Measurements from ENCODE around the gene CAMTA1.

The CAMTA1 gene

GRCh38 chr1:7732331-7732730 is 947.1 kb downstream of the CAMTA1 start:
- TF ChIP-seq, protein P1, sequence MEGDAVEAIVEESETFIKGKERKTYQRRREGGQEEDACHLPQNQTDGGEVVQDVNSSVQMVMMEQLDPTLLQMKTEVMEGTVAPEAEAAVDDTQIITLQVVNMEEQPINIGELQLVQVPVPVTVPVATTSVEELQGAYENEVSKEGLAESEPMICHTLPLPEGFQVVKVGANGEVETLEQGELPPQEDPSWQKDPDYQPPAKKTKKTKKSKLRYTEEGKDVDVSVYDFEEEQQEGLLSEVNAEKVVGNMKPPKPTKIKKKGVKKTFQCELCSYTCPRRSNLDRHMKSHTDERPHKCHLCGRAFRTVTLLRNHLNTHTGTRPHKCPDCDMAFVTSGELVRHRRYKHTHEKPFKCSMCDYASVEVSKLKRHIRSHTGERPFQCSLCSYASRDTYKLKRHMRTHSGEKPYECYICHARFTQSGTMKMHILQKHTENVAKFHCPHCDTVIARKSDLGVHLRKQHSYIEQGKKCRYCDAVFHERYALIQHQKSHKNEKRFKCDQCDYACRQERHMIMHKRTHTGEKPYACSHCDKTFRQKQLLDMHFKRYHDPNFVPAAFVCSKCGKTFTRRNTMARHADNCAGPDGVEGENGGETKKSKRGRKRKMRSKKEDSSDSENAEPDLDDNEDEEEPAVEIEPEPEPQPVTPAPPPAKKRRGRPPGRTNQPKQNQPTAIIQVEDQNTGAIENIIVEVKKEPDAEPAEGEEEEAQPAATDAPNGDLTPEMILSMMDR (IDR thresholded peaks at IDR 0.05; ENCODE audit: insufficient read depth, low read depth, low read length, missing control alignments) = no peak
- no peak for DNase-seq (ENCODE audit: low read depth)
- no peak overlapping the region for H3K4me3 ChIP-seq (ENCODE audit: low read depth, low read length)

- DNase-seq (ENCODE audit: low read depth) = no peak
- TF ChIP-seq, protein P1 (IDR thresholded peaks at IDR 0.05; ENCODE audit: insufficient read depth, low read depth, low read length, missing control alignments) = no peak
- no peak overlapping the region for H3K4me3 ChIP-seq (ENCODE audit: low read depth, low read length)
Observed at GRCh38 chr1:7733276-7733675, 948.0 kb downstream of the CAMTA1 start.

GRCh38 chr1:7738044-7738443 is 952.8 kb downstream of the CAMTA1 start:
- H3K4me3 ChIP-seq (ENCODE audit: low read depth, low read length) = no peak overlapping the region
- no peak for DNase-seq (ENCODE audit: low read depth)
- TF ChIP-seq, protein P1 (IDR thresholded peaks at IDR 0.05; ENCODE audit: insufficient read depth, low read depth, low read length, missing control alignments) = no peak

GRCh38 chr1:7743346-7743745 is 958.1 kb downstream of the CAMTA1 start:
- TF ChIP-seq, protein P1 (IDR thresholded peaks at IDR 0.05; ENCODE audit: insufficient read depth, low read depth, low read length, missing control alignments) = no peak
- no peak for DNase-seq (ENCODE audit: low read depth)
- H3K4me3 ChIP-seq (ENCODE audit: low read depth, low read length) = no peak overlapping the region

DNA sequence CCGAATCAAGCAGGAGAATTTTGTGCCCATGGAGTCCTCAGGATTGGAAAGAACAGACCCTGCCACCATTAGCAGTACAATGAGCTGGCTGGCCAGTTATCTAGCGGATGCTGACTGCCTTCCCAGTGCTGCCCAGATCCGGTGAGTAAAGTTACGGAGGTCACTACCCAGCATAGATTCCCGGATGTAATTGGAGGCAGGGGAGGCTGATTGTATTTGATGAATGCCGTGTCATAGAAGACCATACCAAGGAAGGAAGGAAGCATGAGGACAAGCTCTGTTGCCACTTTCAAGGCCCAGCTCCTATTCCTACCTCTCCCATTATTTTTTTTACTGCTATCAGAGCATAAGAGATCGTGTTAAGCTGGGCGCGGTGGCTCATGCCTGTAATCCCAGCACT is 959.6 kb downstream of the CAMTA1 start:
- no peak overlapping the region for H3K4me3 ChIP-seq (ENCODE audit: low read depth, low read length)
- DNase-seq (ENCODE audit: low read depth) = no peak
- TF ChIP-seq, protein P1 (IDR thresholded peaks at IDR 0.05; ENCODE audit: insufficient read depth, low read depth, low read length, missing control alignments) = no peak

DNA sequence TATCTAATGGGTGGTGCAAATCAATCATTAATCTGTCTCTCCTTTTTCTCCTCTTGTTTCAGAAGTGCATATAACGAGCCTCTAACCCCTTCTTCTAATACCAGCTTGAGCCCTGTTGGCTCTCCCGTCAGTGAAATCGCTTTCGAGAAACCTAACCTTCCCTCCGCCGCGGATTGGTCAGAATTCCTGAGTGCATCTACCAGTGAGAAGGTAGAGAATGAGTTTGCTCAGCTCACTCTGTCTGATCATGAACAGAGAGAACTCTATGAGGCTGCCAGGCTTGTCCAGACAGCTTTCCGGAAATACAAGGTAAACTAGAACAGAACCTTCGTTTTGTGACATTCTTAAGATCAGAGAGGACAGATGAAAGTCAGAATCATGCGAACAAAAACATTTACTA is 960.5 kb downstream of the CAMTA1 start:
- TF ChIP-seq, protein P1 (IDR thresholded peaks at IDR 0.05; ENCODE audit: insufficient read depth, low read depth, low read length, missing control alignments) = no peak
- DNase-seq (ENCODE audit: low read depth) = no peak
- no peak overlapping the region for H3K4me3 ChIP-seq (ENCODE audit: low read depth, low read length)

GRCh38 chr1:7747605-7748004 is 962.4 kb downstream of the CAMTA1 start:
- TF ChIP-seq, protein P1 (IDR thresholded peaks at IDR 0.05; ENCODE audit: insufficient read depth, low read depth, low read length, missing control alignments) = no peak
- DNase-seq (ENCODE audit: low read depth) = no peak
- no peak overlapping the region for H3K4me3 ChIP-seq (ENCODE audit: low read depth, low read length)

Measured in GM12865 (cell line).